Naive thymus-derived CD8-positive, alpha-beta T cell (primary cell): ENCODE data around the gene ACSM2B. TPM values are rescaled to one million over a fixed set of nuclear protein-coding genes. Genes with fewer than 3 reads are reported as not detected.
A peak's percentile ranks its signal among the peaks of the same experiment; 100 is the strongest.
"Not testable (repeated sequence)": the region's sequence is repeated elsewhere in the genome, so short reads cannot be mapped to it uniquely, and the experiment has no call there.

Experiments used
- ATAC-seq, 2 donors: fragments of 150-1000 bp; cut with Tn5 transposase in 1 of 2; sonication (Bioruptor Pico), chemical (Tn5 transposase) in 1 of 2; 1 replicate in 1 of 2; 2 replicates in 1 of 2; pipeline ENCODE4 v1.10.0; 2021; ENCODE audit warnings: mild to moderate bottlenecking in 2 of 2, moderate library complexity in 2 of 2
- POLR2A ChIA-PET: fragments of 350-600 bp; sonication (Branson Sonifier 250); formaldehyde crosslinking; loops from one replicate; lab custom pipeline; 2021; ENCODE audit warnings: antibody characterized with exemption; lab: Charles Lee
- DNase-seq, 10 donors: peaks; one replicate each; pipeline versions ENCODE4 v3.0.0 to v3.0.0-alpha.2; 2020 to 2022
- H3K27ac Mint-ChIP-seq, 10 donors: one replicate each; pipeline ENCODE4 v1.8.0; 2020 to 2022; ENCODE audit warnings: mild to moderate bottlenecking in 10 of 10, mixed read lengths in 10 of 10, moderate library complexity in 4 of 10, inconsistent platforms in 1 of 10
- H3K27me3 Mint-ChIP-seq, 5 donors: one replicate each; pipeline ENCODE4 v1.8.0; 2021 to 2022; ENCODE audit warnings: mixed read lengths in 5 of 5
- H3K36me3 Mint-ChIP-seq, 3 donors: one replicate each; pipeline ENCODE4 v1.8.0; 2020 to 2022; ENCODE audit warnings: mixed read lengths in 3 of 3, mild to moderate bottlenecking in 2 of 3, inconsistent platforms in 1 of 3
- H3K4me1 Mint-ChIP-seq, 4 donors: one replicate each; pipeline ENCODE4 v1.8.0; 2021 to 2022; ENCODE audit warnings: mixed read lengths in 4 of 4
- H3K4me3 Mint-ChIP-seq, 10 donors: one replicate each; pipeline ENCODE4 v1.8.0; 2020 to 2022; ENCODE audit warnings: mild to moderate bottlenecking in 10 of 10, mixed read lengths in 10 of 10, moderate library complexity in 6 of 10, inconsistent platforms in 1 of 10
- H3K9me3 Mint-ChIP-seq, 9 donors: one replicate each; pipeline ENCODE4 v1.8.0; 2020 to 2022; ENCODE audit warnings: mixed read lengths in 9 of 9, mild to moderate bottlenecking in 3 of 9, inconsistent platforms in 1 of 9, moderate library complexity in 1 of 9
- polyA plus RNA-seq, 3 donors: library from polyadenylated mRNA; unstranded; fragments of 300-500 nt; fragmentation: Illumina TruSeq; gene quantifications; one replicate each; pipeline ENCODE4 v1.2.3, GENCODE V29; 2021
- total RNA-seq, 8 experiments: library from RNA in 2 of 8; stranded (reverse) in 2 of 8; gene quantifications; one replicate each; pipeline ENCODE4 v1.2.3 and lab custom pipeline; 2021 to 2026

Gene ACSM2B, protein sequence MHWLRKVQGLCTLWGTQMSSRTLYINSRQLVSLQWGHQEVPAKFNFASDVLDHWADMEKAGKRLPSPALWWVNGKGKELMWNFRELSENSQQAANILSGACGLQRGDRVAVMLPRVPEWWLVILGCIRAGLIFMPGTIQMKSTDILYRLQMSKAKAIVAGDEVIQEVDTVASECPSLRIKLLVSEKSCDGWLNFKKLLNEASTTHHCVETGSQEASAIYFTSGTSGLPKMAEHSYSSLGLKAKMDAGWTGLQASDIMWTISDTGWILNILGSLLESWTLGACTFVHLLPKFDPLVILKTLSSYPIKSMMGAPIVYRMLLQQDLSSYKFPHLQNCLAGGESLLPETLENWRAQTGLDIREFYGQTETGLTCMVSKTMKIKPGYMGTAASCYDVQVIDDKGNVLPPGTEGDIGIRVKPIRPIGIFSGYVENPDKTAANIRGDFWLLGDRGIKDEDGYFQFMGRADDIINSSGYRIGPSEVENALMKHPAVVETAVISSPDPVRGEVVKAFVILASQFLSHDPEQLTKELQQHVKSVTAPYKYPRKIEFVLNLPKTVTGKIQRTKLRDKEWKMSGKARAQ
- not detected for total RNA-seq
- not detected for polyA plus RNA-seq
- total RNA-seq (lab: John Stamatoyannopoulos, UW) = 0 reads per million in 6 experiments

DNA sequence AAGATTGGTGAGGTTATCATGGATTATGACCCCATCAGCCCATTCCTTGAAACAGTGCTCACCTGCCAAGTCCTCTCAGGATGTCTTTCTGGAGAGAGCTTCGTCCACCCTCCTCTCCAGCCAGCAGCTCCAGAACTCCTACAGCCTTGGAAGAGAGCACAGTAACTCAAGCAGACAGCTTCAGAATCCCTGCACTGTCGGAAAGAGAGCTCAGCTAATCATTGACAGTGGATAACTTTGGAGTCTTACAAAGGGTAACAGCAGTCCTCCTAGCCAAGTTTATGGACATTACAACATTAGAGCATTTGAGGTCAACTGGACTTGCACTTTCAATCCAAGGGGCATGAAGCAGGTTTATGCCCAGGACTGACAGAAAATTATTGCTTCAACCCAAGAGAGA is at the start of gene ACSM2B:
Gene ACSM2B, minus strand, starts transcription at position 223 of the 400 bp plus-strand sequence. CDS start 11,522 bp downstream, outside the sequence.
- H3K36me3 Mint-ChIP-seq, H3K27ac Mint-ChIP-seq, H3K9me3 Mint-ChIP-seq, H3K27me3 Mint-ChIP-seq, H3K4me1 Mint-ChIP-seq, POLR2A ChIA-PET, H3K4me3 Mint-ChIP-seq, ATAC-seq, DNase-seq: not testable (repeated sequence)

DNA sequence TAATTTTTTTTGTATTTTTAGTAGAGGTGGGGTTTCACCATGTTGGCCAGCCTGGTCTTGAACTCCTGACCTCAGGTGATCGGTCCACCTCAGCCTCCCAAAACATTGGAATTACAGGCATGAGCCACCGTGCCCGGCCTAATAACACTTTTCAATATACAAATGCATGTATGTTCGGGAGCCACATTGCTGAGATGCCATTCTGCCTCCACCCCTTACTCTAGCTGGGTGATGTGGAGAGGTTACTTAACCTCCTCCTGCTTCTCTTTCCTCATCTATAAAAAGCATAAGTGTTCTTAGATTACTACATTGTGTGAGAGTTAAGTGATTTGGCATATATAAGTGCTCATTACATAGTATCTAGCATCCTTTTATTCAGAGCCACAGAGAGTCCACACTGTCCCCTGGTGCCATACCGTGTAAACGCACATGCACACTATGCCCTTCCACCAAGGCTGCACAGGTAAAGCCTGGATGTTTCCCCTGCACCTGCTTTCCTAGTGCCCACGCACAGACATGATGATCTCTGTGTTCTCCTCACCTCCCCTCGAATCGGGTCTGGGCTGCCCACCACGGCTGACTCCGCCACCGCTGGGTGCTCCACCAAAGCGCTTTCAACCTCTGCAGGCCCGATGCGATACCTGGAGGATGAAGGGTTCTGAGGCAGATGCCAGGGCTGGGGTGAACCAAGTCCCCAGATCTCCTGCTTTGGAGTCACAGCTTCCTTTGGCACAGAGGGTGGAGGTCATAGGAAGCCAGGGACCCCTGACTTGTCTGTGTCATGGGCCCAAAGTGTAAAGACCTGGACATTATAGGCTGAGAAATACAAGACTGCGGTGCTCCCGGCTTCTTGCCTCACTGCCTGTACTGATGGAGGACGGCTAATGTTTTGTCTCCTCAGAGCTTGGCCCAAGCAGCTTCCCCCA is 49.0 kb upstream of the ACSM2B start:
- H3K27me3 Mint-ChIP-seq = peaks cover 0 to 6% (median 1%) of the 10 kb centered on the region in 5 donors

DNA sequence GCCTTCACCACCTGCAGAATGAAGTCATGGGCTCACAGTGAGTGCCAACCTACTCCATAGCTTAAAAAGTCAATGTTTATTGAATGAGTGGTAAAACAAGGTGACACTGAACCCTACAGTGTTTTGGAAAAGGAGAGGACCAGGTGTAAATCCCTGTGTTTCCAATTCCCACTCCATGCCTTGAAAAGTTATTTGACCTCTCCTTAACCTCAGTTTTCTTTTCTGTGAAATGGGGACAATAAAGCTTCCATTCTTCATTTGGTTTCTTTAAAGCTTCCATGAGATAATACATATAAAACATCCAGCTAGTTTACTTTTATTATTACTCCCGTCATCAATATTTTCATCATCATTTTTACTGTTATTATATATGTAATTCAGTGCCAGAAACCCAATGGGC is 48.0 kb upstream of the ACSM2B start:
- Mint-ChIP-seq H3K27ac (no peak overlapping the region), H3K4me3 (no peak overlapping the region), H3K36me3 (no peaks in the 10 kb centered on the region), H3K9me3 (peaks cover 0 to 2% (median 0%) of the 10 kb centered on the region in 9 donors), H3K27me3 (peaks cover 0 to 4% (median 3%) of the 10 kb centered on the region in 5 donors), H3K4me1 (peaks cover 0 to 11% (median 3%) of the 10 kb centered on the region in 4 donors)
- DNase-seq (no peak), ATAC-seq (no peak)
- POLR2A ChIA-PET = no interaction called here

More for the DNA sequence above, 49.0 kb upstream of the ACSM2B start:
- no peak overlapping the region for H3K4me3 Mint-ChIP-seq
- no peaks in the 10 kb centered on the region for H3K36me3 Mint-ChIP-seq
- POLR2A ChIA-PET = no interaction called here
- peaks cover 0 to 2% (median 0%) of the 10 kb centered on the region in 9 donors for H3K9me3 Mint-ChIP-seq
- H3K27ac Mint-ChIP-seq = no peak overlapping the region
- H3K4me1 Mint-ChIP-seq = peaks cover 0 to 11% (median 3%) of the 10 kb centered on the region in 4 donors
- ATAC-seq = no peak
- no peak for DNase-seq

DNA sequence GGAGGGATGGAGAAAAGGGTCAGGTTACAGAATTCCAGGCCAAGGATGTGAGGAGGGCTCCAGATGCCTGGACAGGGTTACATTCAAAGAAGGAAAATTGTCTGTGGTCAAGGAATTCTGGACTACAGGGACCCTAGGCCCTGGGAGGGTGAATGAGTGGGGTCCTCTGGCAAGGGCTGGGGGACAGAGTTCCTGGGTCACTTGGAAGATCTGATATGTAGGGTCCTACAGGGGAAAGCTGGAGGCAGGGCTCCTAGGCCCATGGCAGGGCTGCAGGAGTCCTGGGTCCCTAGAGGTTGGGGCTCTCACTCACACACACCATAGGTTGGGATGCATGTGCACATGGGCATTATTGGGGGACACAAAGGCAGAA is 46.3 kb upstream of the ACSM2B start:
- Mint-ChIP-seq H3K9me3 (no peaks in the 10 kb centered on the region), H3K36me3 (no peaks in the 10 kb centered on the region), H3K4me1 (no peaks in the 10 kb centered on the region), H3K27me3 (peaks cover 3 to 12% (median 7%) of the 10 kb centered on the region in 5 donors), H3K27ac (no peak overlapping the region), H3K4me3 (no peak overlapping the region)
- POLR2A ChIA-PET = no interaction called here
- no peak for ATAC-seq
- DNase-seq = no peak

DNA sequence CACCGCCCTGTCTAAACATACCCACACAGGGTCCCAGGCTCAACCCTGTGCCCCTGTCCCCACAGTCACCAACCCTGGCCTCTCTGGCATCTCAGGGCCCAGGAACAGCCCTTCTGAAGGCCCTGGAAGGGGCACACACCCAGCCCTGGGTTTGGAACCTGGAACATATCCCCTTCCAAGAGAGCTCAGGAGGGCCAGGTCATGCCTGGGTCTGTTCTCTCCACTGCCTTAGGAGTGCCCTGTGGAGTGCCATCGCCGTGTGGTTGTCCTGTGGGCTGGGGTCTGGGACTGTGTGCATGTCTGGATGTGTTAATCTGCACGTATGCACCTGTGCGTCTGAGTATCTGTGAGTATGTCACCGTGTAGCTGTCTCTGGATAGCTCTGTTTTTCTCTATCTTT is 45.2 kb upstream of the ACSM2B start:
- ATAC-seq = no peak
- Mint-ChIP-seq H3K36me3 (no peaks in the 10 kb centered on the region), H3K4me3 (no peak overlapping the region), H3K9me3 (no peaks in the 10 kb centered on the region), H3K27ac (no peak overlapping the region), H3K27me3 (peaks cover 3 to 14% (median 7%) of the 10 kb centered on the region in 5 donors), H3K4me1 (no peaks in the 10 kb centered on the region)
- no peak for DNase-seq
- POLR2A ChIA-PET = no interaction called here

DNA sequence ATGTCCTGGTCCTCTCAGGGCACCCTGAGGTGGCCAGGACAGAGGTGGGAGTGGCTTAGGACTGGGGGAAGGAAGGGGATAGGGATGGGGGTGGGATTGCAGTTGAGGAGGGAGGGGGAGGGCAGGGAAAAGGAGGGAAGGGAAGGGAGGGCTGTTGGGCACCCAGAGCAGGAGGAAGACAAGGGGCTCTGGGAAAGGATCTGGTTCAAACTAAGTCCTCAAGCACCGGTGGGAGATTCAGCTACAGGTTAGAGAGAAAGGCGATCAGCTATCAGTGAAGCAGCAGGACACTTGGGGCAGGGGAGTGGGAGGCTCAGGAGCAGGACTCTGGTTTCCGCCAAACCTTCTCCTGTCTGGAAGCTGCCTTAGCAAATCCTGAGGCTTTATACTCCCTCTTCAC is 44.6 kb upstream of the ACSM2B start:
- H3K4me1 Mint-ChIP-seq = no peaks in the 10 kb centered on the region
- H3K36me3 Mint-ChIP-seq = no peaks in the 10 kb centered on the region
- no peak overlapping the region for H3K27ac Mint-ChIP-seq
- POLR2A ChIA-PET = no interaction called here
- ATAC-seq (no peak), DNase-seq (no peak)
- H3K27me3 Mint-ChIP-seq = peaks cover 3 to 14% (median 7%) of the 10 kb centered on the region in 5 donors
- H3K9me3 Mint-ChIP-seq = no peaks in the 10 kb centered on the region
- no peak overlapping the region for H3K4me3 Mint-ChIP-seq

DNA sequence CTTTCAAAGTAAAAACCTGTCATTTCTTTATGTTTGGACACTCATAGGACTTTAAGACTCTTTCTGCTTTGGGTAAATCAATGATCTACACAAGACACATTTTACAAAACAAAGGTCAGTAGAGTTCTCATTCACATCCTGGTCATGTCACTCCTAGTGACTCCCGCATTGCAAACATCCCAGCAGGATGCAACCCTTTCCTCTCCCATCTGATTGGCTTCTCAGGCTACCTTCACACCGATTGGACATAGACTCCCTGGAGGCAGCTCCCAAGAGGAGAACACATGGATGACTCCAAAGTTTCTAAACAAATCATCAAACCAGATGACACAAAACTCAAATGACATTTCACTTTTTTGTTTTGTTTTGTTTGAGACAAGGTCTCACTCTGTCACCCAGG is 43.8 kb upstream of the ACSM2B start:
- Mint-ChIP-seq H3K9me3 (no peaks in the 10 kb centered on the region), H3K27me3 (peaks cover 3 to 14% (median 7%) of the 10 kb centered on the region in 5 donors), H3K4me3 (no peak overlapping the region), H3K4me1 (no peaks in the 10 kb centered on the region), H3K27ac (no peak overlapping the region), H3K36me3 (no peaks in the 10 kb centered on the region)
- POLR2A ChIA-PET = no interaction called here
- ATAC-seq (no peak), DNase-seq (no peak)

DNA sequence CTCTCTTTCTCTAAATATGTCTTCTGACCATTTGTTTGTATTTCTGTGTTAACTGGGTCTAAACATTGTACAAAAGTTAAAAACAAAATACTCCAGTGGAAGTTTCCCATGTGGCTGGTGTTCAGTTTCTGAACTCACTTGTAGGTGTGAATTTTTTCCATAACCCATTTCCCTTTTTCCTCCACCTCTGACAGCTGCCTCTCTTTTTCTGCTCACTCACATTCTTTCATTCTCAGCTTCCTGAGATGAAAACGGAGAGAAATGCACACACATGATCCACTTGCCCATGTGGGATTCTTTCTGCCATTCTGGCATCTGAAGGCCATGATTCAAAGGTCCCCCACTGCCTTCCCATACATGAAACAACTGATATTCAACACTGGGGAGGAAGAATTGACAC is 41.1 kb upstream of the ACSM2B start:
- peaks cover 5 to 31% (median 14%) of the 10 kb centered on the region in 5 donors for H3K27me3 Mint-ChIP-seq

DNA sequence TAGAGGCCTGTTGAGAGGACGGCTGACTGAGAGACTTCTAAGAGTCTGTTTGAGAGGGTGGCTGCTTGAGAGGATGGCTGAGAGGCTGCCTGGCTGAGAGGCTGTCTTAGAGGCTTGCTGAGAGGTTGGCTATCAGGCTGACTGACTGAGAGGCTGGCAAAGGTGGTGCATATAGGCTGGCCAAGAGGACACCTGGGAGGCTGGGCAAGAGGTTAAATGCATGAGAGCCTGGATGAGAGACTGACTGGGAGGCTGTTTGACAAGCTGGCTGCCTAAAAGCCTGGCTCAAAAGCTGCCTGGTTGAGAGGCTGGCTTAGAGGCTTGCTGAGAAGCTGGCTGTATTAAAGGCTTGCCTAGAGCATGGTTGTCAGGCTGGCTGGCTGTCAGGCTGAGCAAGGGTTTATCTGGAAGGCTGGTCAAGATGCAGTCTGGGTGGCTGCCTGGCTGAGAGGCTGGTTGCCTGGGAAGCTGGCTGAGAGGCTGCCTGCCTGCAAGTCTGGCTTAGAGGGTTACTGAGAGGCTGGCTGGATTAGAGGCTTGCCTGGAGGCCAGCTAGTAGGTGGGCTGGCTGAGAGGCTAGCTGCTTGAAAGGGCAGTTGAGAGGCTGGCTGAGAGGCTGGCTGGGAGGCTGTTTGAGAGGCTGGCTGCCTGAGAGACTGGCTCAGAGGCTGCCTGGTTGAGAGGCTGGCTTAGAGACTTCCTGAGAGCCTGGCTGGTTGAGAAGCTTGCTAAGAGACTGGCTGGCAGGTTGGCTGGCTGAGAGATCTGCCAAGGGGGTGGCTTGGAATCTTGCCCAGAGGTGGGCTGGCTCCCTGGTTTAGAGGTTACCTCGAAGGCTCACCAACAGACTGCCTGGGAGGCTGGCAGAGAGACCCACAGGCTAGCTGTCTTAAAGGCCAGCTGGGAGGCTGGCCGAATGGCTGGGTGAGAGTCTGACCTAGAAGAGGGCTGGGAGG is 38.3 kb upstream of the ACSM2B start:
- H3K27ac Mint-ChIP-seq = peak overlapping the region in 2 of 10 donors; percentile 1 to 18
- H3K4me3 Mint-ChIP-seq = no peak overlapping the region
- H3K27me3 Mint-ChIP-seq = peaks cover 8 to 58% (median 27%) of the 10 kb centered on the region in 5 donors
- POLR2A ChIA-PET = no interaction called here
- H3K4me1 Mint-ChIP-seq = peaks cover 0 to 5% (median 0%) of the 10 kb centered on the region in 4 donors
- ATAC-seq (no peak), DNase-seq (peak in 1 of 10 donors; percentile 28)
- no peaks in the 10 kb centered on the region for H3K36me3 Mint-ChIP-seq
- H3K9me3 Mint-ChIP-seq = no peaks in the 10 kb centered on the region

More for the DNA sequence above, 41.1 kb upstream of the ACSM2B start:
- Mint-ChIP-seq H3K4me3 (no peak overlapping the region), H3K4me1 (no peaks in the 10 kb centered on the region), H3K36me3 (no peaks in the 10 kb centered on the region), H3K27ac (no peak overlapping the region), H3K9me3 (no peaks in the 10 kb centered on the region)
- ATAC-seq (no peak), DNase-seq (no peak)
- POLR2A ChIA-PET = no interaction called here

DNA sequence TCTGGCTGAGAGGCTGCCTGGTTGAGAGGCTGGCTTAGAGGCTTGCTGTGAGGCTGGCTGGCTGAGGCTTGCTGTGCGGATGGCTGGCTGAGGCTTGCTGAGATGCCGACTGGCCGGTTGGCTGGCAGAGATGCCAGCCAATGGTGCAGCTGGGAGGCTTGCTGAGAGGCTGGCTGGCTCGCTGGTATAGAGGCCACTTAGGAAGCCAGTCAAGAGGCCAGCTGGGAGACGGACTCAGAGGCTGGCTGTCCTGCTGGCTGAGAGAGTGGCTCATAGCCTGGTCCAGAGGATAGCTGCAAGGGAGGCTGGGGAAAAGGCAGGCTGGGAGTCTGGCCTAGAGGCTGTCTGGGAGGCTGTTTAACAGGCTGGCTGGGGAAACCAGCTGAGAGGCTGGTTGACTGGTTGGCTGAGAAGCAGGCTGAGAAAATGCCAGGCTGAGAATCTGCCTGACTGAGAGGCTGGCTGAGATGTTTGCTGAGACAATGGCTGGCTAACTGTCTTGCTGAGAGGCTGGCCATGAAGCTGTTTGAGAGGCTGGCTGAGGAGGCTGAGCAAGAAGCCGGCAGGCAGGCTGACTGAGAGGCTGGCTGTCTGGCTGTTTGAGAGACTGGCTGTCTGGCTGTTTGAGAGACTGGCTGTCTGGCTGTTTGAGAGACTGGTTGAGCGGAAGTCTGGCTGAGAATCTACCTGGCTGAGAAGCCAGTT is 37.5 kb upstream of the ACSM2B start:
- POLR2A ChIA-PET = no interaction called here
- peak in 1 of 10 donors; percentile 36 for DNase-seq
- no peaks in the 10 kb centered on the region for H3K36me3 Mint-ChIP-seq
- peak overlapping the region in 1 of 10 donors; percentile 66 for H3K27ac Mint-ChIP-seq
- H3K4me3 Mint-ChIP-seq = no peak overlapping the region
- H3K4me1 Mint-ChIP-seq = peaks cover 0 to 5% (median 0%) of the 10 kb centered on the region in 4 donors
- H3K27me3 Mint-ChIP-seq = peaks cover 6 to 58% (median 28%) of the 10 kb centered on the region in 5 donors
- no peaks in the 10 kb centered on the region for H3K9me3 Mint-ChIP-seq
- no peak for ATAC-seq
